H4 (cell line): Measurements from ENCODE around the gene KCNIP1. TPM values are rescaled to one million over a fixed set of nuclear protein-coding genes. Genes with fewer than 3 reads are reported as not detected.

Experiments used
- DNase-seq: peaks from one replicate; pipeline ENCODE4 v3.0.0-alpha.2; 2015; ENCODE audit warnings: low spot score
- total RNA-seq: library from RNA; depleted of rRNA; stranded (reverse); fragments of >200 nt; shearing (Covaris generic); gene quantifications from 2 replicates; pipeline ENCODE4 v1.2.3, GENCODE V29; 2014; rRNA removed

Gene KCNIP1
- total RNA-seq, 1 experiment from 2014 or later: not detected

DNA sequence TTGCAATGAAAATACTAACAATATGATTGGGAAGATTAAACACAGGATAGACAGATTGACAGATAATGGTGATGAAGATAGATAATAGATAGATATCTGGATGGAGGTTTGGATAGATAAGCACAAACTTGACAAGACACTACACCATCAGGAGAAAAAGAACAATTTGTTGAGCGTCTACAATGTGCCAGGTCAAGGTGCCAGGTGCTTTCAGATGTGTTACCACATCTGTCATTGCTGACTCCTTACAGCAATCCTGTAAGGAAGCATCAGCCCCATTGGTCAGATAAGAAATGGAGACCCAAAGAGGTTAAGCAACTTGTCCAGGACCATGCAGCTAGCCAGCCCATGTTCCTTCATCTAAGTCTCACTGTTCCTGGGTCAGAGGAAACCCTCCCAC lies 278.1 kb downstream of the KCNIP1 start:
- no peak for DNase-seq

DNA sequence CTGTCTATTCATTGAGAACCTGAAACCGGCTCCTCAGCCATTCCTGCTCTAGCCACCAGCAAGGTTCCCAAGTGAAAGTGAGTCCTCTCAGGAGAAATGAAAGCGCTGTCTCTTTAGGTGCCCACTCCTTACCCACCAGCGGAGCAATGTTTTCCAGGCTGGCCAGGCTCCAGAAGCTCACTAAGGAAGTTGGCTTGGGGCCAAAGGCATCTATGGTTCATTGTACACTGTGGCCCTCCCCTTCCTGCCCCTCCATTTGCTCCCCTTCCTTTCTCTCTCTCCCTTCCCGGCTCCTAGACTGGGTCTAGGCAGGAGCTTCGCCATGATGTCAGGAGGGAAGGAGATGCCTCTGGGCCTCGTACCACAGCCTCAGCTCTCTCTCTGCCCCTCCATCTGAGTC lies 278.6 kb downstream of the KCNIP1 start:
- no peak for DNase-seq

DNA sequence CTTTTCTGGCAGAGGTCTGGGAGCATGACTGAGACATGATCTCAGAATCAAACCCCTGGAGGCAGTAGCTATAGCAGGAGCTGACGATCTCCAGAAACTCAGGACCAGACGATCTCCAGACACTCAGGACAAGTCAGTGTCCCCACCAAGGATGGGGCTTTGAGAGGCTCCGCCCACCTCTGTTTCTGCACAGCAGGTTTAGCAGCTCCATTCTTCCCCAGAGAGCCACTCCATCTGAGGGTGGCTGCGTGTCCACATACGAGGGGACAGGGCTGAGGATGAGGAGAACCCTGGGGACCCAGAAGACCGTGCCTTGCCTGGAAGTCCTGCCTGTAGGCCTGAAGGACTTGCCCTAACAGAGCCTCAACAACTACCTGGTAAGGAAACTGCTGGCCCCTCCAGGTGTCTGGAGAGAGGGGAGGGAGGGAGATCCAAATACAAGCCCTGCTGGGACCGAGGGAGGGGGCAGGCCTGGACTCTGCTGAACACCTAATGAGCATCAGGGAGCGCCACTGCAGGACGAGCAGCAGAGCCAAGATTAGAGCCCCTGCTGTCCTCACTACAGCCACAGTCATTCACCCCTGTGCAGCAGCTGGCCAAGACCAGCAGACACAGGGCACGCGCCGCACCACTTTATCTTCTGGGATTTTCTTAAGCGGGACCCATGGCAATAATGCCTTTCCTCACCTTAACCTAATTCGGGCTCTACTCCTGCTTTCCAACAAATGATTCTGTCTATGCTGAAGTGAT lies 279.9 kb downstream of the KCNIP1 start, which contains the start of gene GABRP:
GABRP (plus strand) TSS at position 228 of the 750 bp plus-strand sequence. CDS start 4,891 bp downstream, outside the sequence.
- no peak for DNase-seq

DNA sequence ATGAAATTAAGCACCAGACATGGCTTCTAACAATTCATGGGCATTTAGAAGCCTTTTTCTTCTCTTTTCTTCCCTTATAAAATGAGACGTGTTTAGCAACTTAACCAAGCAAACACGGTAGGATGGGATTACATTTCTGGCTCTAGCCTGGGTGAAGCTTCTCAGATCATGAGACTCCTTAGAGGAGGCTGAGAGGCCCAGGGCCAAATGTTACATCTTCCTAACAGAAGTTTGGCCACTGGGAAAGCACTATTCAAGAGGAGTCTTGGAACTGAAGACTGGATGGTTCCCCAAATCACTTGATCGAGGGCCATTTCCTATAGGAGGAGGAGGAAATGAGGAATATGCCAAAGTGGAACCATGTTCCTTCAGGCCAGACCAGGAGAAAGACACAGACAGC lies 281.6 kb downstream of the KCNIP1 start:
- DNase-seq: no peak

Other genes with a start within 250 kb of the KCNIP1 start
- gene LCP2, start 206.2 kb upstream of the KCNIP1 start, total RNA-seq: 0.68 and 2.7 TPM in 2 replicates
- not detected in 2 replicates for gene KCNMB1, start 114.7 kb upstream of the KCNIP1 start, total RNA-seq